GM12874 (cell line): Measurements from ENCODE around the gene TMPRSS12.

ENCODE experiments used
- TF ChIP-seq, protein P1 (sequence below): IDR thresholded peaks from 2 replicates; pipeline ENCODE4 v1.5.1; 2011; ENCODE audit warnings: low read depth, mild to moderate bottlenecking, control low read depth, low read length, moderate library complexity; ENCODE audit not compliant: insufficient read depth

The TMPRSS12 gene

DNA sequence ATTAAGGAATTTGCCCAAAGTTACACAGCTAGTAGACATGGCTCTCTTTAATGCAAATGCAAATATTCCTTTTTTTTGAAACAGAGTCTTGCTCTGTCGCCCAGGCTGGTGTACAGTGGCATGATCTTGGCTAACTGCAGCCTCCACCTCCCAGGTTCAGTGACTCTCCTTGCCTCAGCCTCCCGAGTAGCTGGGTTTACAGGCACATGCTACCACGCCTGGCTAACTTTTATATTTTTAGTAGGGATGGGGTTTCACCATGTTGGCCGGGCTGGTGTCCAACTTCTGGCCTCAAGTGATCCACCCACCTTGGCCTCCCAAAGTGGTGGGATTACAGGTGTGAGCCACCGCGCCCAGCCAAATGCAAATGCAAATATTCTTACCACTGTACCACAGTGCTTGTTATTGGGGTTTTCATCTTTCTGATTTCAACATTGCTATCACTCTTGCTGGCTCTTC lies 85.1 kb downstream of the TMPRSS12 start:
- TF ChIP-seq, protein P1, sequence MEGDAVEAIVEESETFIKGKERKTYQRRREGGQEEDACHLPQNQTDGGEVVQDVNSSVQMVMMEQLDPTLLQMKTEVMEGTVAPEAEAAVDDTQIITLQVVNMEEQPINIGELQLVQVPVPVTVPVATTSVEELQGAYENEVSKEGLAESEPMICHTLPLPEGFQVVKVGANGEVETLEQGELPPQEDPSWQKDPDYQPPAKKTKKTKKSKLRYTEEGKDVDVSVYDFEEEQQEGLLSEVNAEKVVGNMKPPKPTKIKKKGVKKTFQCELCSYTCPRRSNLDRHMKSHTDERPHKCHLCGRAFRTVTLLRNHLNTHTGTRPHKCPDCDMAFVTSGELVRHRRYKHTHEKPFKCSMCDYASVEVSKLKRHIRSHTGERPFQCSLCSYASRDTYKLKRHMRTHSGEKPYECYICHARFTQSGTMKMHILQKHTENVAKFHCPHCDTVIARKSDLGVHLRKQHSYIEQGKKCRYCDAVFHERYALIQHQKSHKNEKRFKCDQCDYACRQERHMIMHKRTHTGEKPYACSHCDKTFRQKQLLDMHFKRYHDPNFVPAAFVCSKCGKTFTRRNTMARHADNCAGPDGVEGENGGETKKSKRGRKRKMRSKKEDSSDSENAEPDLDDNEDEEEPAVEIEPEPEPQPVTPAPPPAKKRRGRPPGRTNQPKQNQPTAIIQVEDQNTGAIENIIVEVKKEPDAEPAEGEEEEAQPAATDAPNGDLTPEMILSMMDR = no peak

GRCh38 chr12:50928392-50928791 lies 85.7 kb downstream of the TMPRSS12 start:
- TF ChIP-seq, protein P1 = no peak

GRCh38 chr12:50929831-50930230 lies 87.1 kb downstream of the TMPRSS12 start:
- TF ChIP-seq, protein P1 = no peak

DNA sequence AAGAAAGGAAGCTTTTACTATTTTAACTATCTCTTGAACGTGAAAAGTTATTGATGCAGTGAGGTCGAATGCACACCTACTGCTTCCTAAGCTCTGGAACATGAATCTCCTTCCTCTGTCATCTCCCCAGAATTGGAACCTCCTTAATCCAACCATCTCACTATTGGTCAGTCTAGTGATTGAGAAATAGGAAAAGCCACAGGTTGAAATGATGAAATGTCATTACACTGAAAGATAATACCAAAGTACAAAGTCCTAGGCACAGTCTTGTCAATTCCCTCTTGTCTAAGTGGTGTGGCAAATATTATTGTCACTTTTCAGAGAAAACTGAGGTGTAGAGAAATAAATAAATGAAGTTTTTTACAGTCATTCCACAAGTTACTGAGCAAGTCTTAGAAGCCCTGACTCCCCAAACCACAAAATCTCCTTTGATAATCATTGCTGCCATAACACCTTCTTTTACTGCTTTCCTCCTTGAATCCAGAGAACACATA lies 90.1 kb downstream of the TMPRSS12 start:
- TF ChIP-seq, protein P1 = no peak

GRCh38 chr12:50933459-50934124 lies 90.9 kb downstream of the TMPRSS12 start:
- TF ChIP-seq, protein P1 = no peak

DNA sequence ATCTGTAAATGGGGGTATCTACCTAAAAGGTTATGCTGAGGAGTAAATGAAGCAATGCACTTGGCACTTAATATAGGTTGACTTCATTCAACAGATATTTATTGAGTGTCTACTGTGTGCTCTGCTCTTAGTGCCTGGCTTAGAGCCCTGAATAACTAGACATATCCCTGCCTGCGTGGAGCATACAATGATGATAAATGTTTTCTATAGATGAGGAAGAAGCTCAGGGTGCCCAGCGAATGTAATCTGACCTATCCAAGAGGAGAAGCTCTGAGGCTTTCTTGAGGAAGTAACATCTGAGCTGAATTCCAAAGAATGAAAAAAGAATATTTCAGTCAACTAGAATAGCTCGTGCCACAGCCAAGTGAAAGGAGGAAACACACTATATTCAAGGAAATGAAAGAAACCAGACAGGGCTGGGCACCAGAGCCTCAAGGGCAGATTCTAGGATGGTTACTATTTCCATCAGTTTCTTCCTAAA lies 91.7 kb downstream of the TMPRSS12 start:
- TF ChIP-seq, protein P1 = no peak

DNA sequence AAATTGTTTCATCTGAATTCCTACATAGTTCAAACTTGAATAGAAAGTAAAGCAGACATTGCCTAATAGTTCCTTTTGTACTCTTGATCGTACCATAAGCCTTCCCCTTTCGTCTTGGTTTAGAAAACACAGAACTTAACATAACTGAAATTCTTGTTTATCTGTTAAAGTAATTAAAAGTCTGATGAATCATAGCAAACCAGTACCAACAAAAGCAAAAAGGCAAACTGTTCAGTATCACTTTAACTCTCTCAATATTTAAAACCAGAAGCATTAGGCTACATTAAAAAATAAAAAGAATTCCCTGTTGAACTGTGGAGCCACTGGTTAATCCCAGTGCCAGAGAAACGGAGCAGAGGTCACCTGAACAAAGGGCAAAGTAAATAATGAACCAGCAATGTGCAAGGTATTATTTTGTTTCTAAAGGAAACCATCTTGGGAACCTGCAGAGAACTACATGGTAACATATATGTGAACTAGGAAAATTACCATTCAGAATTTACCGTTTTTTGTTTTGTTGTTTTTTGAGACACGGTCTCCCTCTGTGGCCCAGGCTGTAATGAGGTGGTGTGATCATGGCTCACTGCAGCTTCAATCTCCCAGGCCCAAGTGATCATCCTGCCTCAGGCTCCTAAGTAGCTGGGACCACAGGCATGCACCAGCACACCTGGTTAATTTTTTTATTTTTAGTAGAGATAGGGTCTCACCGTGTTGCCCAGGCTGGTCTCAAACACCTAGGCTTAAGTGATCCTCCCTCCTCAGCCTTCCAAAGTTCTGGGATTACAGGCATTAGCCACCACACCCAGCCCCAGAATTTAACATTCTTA lies 92.5 kb downstream of the TMPRSS12 start:
- TF ChIP-seq, protein P1 = no peak
